Measurements from ENCODE around the gene PKIB.

DNA sequence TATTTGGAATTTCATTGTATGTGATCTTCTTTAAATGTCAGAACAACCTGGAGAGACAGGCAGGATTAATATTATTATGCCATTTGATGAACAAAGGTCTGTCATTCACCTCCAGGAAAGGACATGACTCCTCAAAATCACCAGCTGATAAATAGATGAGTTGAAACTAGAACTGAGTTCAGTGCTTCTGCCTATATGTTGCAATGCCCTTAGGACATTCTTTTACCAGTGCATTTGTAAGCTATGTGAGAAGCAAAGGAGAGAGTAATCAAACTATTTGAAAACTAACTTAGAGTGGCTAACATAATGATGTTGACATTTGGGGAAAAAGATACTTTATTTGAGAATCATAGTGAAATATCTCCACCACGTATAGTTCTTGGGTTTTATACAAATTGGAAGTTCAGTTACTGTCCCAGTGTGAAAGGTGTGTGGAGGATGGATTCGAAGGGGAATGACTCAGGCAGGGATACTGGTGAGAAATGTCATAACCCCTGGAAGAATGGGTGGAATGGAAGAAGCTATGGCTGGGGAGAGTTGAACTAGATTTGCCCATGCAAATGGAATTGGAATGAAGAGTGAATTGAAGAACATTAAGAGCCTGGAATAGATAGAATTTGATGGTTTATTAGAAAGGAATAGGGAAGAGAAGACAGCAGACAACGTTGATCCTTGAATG lies 21.5 kb downstream of the PKIB start:
- TF ChIP-seq, protein P1, sequence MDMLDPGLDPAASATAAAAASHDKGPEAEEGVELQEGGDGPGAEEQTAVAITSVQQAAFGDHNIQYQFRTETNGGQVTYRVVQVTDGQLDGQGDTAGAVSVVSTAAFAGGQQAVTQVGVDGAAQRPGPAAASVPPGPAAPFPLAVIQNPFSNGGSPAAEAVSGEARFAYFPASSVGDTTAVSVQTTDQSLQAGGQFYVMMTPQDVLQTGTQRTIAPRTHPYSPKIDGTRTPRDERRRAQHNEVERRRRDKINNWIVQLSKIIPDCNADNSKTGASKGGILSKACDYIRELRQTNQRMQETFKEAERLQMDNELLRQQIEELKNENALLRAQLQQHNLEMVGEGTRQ (IDR thresholded peaks at IDR 0.05) = no peak
- TF ChIP-seq, protein P2, sequence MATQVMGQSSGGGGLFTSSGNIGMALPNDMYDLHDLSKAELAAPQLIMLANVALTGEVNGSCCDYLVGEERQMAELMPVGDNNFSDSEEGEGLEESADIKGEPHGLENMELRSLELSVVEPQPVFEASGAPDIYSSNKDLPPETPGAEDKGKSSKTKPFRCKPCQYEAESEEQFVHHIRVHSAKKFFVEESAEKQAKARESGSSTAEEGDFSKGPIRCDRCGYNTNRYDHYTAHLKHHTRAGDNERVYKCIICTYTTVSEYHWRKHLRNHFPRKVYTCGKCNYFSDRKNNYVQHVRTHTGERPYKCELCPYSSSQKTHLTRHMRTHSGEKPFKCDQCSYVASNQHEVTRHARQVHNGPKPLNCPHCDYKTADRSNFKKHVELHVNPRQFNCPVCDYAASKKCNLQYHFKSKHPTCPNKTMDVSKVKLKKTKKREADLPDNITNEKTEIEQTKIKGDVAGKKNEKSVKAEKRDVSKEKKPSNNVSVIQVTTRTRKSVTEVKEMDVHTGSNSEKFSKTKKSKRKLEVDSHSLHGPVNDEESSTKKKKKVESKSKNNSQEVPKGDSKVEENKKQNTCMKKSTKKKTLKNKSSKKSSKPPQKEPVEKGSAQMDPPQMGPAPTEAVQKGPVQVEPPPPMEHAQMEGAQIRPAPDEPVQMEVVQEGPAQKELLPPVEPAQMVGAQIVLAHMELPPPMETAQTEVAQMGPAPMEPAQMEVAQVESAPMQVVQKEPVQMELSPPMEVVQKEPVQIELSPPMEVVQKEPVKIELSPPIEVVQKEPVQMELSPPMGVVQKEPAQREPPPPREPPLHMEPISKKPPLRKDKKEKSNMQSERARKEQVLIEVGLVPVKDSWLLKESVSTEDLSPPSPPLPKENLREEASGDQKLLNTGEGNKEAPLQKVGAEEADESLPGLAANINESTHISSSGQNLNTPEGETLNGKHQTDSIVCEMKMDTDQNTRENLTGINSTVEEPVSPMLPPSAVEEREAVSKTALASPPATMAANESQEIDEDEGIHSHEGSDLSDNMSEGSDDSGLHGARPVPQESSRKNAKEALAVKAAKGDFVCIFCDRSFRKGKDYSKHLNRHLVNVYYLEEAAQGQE (IDR thresholded peaks at IDR 0.05) = no peak
- no peak for TF ChIP-seq POLR2A (IDR thresholded peaks at IDR 0.05; ENCODE audit: low read length)
- TF ChIP-seq EHMT2 (IDR thresholded peaks at IDR 0.05; ENCODE audit: low read depth) = no peak
- TF ChIP-seq HDAC2 (IDR thresholded peaks at IDR 0.05) = no peak
- no peak for TF ChIP-seq NR3C1 (IDR thresholded peaks at IDR 0.05)
- TF ChIP-seq, protein P3, sequence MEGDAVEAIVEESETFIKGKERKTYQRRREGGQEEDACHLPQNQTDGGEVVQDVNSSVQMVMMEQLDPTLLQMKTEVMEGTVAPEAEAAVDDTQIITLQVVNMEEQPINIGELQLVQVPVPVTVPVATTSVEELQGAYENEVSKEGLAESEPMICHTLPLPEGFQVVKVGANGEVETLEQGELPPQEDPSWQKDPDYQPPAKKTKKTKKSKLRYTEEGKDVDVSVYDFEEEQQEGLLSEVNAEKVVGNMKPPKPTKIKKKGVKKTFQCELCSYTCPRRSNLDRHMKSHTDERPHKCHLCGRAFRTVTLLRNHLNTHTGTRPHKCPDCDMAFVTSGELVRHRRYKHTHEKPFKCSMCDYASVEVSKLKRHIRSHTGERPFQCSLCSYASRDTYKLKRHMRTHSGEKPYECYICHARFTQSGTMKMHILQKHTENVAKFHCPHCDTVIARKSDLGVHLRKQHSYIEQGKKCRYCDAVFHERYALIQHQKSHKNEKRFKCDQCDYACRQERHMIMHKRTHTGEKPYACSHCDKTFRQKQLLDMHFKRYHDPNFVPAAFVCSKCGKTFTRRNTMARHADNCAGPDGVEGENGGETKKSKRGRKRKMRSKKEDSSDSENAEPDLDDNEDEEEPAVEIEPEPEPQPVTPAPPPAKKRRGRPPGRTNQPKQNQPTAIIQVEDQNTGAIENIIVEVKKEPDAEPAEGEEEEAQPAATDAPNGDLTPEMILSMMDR (IDR thresholded peaks at IDR 0.05) = no peak
- TF ChIP-seq SMC3 (IDR thresholded peaks at IDR 0.05) = no peak
- TF ChIP-seq MAZ (IDR thresholded peaks at IDR 0.05; ENCODE audit: borderline replicate concordance, low read depth, low read length) = no peak
- TF ChIP-seq JUN (IDR thresholded peaks at IDR 0.05) = no peak
- no peak for TF ChIP-seq BHLHE40 (IDR thresholded peaks at IDR 0.05; ENCODE audit: low read depth, low read length)
- TF ChIP-seq CEBPB (IDR thresholded peaks at IDR 0.05) = no peak
- no peak for TF ChIP-seq MAFK (IDR thresholded peaks at IDR 0.05; ENCODE audit: partially characterized antibody)

Measured in A549 (cell line).